HT-29 (cell line): ENCODE data around the gene RPE65. TPM values are rescaled to one million over a fixed set of nuclear protein-coding genes. Genes with fewer than 3 reads are reported as not detected.
"Not testable (repeated sequence)": the region's sequence is repeated elsewhere in the genome, so short reads cannot be mapped to it uniquely, and the experiment has no call there.

Source experiments
- DNase-seq: peaks from one replicate; pipeline ENCODE4 v3.0.0-alpha.2; 2015; ENCODE audit warnings: low spot score
- total RNA-seq: library from RNA; depleted of rRNA; stranded (reverse); fragments of >200 nt; shearing (Covaris generic); gene quantifications from 2 replicates; pipeline ENCODE4 v1.2.3, GENCODE V29; 2014; rRNA removed

The RPE65 gene
- not detected in 2 replicates for total RNA-seq

DNA sequence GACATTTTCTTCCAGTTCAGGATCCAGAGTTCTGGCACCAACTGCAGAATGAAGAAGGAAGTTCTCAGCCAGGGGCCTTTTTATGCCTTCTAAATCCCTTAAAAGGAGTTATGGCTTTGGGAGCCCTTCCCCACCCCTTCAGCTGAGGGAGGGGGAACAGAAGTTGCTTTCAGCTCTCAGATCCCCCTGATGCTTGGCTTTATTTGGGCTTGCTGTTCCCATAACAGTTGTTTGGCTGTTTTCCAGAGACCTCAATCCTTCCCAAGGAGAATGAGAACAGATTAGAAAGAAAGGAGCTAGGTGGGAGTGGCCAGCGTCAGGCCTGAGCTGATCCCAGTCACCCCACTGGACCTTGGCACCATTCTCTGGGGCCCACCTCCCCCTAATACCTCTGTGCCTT is at the start of gene RPE65:
Gene RPE65, minus strand, starts transcription at position 54 of the 400 bp plus-strand sequence. Its CDS starts 49 bp downstream, at position 5.
- DNase-seq = no peak

DNA sequence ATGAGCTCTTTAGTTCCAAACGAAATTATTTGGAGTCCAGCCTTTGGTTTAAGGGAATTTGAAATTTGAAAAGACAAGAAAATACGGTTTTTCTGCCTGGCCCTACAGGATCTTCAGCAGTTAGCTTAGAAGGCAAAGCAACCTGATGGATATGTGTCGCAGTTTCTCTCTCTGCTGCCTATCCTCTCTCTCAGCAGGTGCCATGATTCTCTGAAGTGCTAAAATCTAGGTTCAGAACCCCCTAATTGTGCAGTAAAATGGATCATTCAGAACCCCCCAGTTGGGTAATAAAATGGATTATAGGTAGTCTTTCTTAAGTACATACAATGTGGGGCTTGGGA is 47.6 kb upstream of the RPE65 start:
- DNase-seq = no peak

DNA sequence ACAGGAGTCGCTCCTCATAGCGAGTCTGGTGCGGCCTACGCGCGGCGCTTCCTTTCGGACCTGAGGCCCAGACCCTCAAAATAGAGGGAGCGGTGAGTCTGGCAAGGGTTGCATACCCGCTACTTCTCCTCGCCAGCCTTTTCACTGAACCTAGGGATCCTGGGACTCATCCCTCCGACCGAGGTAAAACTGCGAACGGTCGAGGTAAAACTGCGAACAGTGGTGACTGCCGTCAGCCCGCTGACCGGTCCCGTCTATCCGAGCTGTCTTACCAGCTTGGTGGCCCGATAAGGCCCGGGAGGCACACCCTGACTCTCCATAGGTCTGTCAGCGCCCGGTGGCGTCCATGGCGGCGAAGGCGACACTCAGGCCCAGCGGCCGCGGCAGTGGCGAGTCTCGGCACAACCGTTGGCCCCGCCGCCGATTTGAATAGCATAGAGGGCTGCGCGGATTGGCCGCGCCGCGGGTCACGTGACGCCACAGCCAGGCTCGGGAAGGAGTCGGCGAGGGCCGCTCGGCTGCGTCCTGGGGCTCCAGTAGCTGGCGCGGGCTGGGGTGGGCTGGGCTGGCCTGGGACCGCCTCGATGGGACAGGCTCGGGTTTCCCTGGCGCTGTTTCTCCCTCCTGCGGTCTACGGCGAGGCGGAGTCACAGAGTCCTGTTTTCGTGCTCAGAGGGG is 47.1 kb upstream of the RPE65 start, which contains the start of gene DEPDC1:
Gene DEPDC1, minus strand, starts transcription at position 403 of the 678 bp plus-strand sequence. Its CDS starts 83 bp downstream, at position 320.
- DNase-seq = peak; percentile 95

DNA sequence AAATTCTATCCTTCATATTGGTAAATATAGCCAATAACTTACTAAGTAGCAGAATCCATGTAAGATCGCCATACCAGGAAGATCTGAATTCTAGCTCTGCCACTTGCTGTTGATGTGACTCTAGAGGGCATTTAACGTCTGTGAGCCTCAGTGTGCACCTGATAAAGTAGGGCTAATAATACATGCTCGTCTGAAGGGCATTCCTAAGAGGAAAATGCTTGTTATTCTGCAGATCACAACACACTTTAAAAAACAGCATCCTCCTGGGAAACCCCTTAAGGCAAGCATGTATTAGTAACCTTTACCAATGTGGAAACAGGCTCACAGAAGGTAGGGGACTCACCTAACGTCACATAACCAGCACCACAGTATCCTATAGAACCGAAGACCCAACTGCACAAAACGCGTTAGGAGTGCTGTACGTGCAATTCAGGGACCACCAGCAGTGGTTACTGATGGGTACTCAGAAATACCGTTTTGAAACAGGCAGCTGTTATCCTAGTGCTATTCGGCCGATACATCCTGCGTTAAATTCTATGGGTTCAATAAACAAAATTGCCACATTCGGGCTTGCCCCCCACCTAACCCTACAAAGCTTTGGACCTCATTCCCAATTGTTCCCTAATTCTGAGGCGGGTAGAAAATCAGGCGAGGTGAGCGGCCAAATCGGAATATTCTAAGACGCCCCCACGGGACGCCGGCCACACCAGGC is 46.4 kb upstream of the RPE65 start:
- DNase-seq = peak; percentile 52

DNA sequence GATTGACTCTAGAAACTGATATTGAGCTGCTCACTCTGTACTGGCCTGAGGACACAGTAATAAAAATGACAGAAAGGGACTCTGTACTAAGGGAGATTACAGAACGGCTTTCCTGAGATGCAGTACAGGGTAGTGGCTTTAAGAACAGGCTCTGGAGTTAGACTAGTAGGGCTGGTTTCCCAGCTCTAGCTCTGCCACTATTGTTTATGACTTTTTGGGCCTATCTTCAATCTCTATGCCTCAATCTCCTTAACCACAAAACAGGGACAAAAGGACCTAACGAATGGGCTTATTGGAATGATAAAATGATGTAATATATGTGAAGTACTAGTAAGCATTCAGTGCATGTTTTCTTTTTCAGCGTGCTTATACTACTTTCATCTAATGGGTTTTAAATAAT is 45.8 kb upstream of the RPE65 start:
- peak; percentile 48 for DNase-seq

DNA sequence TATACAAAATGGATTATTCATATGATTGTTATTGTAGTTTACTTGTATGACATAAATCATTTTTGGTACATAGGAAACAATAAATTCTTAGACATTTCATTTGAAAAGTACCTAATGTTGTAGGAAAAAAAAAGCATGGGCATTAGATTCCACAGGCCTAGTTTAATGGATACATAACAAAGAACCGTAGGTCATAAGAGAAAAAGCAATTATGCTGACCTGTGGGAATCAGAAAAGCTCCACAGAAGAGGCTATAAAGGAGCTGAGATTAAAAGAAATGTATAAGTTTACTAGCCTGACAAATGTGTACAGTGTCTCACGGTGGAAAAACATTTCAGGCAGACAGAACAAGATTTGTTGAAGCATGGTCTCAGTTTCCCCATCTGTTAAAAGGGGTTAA is 43.4 kb upstream of the RPE65 start:
- no peak for DNase-seq

DNA sequence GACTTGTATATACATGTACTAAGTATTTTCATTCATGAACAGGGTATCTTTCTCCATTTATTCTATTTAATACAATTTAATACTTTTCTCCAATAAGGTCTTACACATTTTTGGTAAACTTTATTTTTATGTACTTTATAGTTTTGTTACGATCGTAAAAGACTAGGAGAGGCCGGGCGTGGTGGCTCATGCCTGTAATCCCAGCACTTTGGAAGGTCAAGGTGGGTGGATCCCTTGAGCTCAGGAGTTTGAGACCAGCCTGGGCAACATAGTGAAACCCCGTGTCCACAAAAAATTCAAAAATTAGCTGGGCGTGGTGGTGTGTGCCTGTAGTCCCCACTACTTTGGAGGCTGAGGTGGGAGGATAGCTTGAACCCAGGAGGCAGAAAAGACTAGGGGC is 42.5 kb upstream of the RPE65 start:
- DNase-seq = not testable (repeated sequence)

DNA sequence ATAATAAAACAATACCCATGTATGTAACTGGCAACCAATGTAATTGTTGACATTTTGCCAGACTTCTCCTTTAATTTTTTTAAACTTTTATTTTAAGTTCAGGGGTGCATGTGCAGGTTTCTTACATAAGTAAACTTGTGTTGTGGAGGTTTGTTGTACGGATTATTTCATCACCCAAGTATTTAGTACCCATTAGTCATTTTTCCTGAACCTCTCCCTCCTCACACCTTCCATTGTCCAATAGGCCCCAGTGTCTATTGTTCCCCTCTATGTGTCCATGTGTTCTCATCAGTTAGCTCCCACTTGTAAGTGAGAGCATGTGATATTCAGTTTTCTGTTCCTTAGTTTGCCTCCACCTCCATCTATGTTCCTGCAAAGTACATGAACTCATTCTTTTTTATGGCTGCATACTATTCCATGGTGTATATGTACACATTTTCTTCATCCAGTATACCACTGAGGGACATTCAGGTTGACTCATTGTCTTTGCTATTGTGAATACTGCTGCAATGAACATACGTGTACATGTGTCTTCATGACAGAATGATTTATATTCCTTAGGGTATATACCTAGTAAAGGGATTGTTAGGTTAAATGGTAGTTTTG is 40.4 kb upstream of the RPE65 start:
- no peak for DNase-seq

DNA sequence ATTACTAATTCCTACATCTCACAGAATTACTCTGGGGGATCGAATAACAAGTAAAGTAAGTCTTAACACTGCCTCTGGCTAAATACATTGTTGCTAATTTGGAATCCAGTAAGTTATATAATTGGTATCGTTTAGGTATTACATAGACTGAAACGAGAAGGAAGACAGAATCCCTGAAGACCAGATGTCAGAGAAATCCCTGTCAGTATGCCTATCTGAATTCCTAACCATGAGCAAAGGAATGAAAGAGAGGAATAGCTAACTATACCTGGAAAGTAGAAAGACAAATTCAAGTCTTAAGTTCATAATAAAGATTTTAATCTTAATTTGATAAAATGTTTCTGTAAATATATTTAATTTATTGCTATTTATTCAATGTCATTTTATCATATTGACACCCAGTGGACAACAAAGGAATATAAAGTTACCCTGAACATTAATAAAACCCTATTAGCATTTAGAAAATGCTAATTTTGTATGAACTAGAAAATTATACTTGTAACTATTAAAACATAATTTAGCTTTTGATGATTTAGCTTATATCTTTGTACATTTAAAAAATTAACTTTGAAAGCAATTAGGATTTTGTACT is 35.8 kb upstream of the RPE65 start:
- no peak for DNase-seq

DNA sequence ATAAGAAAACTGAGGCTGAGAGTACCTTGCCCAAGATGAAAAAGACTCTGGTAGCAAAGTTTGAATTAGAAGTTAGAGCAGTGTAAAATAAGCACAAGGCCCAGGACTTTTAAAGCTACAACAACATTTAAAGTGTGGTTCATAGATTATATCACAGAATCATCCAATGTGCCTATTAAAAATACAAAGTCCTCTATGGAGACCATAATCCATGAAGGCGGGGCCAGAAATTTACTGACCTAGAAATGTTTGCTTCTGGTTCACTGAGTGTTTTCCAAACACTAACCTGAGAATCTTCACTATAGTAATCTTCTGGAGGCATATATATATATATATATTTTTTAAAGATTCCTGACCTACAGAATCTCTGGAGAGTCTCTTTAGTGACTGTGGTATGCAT is 34.9 kb upstream of the RPE65 start:
- no peak for DNase-seq

DNA sequence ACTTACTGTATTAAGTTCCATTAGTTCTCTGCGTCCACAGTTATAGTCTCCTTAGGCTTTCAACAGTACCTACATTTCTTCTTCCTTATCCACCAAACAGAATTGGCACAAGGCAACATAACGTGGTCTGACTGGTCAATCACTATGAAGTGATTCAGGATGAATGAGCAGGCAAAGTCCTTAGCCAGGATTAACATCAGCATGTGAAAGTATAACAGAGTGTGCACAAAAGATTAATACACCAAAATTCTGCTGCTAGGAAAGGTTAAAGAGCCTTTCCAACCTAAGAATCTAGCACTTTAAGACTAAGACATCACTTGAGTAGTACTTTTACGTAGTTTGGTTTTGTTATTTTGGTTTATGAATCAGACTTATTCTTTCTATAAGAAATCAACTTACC is 31.3 kb upstream of the RPE65 start:
- no peak for DNase-seq

DNA sequence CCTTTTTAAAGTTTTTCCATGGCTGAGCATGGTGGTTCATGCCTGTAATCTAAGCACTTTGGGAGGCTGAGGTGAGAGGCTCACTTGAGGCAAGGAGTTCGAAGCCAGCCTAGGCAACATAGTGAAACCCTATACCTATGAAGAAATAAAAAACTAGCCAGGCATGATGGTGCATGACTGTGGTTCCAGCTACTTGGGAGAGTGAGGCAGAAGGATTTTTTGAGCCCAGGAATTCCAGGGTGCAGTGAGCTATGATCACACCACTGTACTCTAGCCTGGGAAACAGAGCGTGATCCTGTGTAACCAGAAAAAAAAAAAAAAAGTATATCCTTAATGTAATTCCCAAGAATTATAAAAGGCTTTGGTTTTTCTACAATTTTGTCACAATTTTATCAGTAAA is 29.7 kb upstream of the RPE65 start:
- no peak for DNase-seq

DNA sequence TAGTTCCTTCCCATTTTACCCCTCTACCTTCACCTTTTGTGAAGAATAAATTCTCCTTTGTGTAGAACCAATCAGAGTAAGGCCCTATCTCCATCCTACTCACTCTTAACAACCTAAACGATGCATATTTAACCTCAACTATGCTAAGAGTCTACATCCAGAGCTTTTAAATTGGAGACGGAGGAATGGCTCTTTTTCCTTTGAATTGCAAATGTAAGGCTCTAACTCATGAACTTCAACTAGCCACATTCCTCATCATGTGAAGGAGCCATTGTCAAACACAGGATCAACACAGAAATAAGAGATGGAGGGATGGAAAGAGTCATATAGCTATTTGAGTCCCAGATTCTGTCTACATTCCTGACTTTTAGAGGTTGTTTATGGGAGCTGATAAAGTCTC is 28.9 kb upstream of the RPE65 start:
- DNase-seq = no peak

DNA sequence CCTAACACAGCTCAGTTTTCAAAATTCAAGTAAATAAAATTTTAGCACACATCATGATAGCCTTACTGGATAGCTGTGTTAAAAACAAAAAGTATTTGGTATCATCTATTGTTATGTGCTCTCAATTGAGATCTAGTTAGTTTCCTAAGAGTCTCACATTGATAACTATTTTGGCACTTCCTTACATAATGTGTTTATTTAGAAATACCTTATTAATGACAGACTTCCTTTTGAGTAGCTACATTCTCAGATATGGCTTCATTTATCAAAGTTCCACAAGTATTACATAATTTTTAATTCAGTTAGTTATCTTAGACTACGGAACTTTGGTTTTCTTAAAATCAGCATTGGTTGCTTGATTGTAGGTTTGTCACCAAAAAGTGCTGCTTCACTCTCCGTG is 26.9 kb upstream of the RPE65 start:
- not testable (repeated sequence) for DNase-seq

DNA sequence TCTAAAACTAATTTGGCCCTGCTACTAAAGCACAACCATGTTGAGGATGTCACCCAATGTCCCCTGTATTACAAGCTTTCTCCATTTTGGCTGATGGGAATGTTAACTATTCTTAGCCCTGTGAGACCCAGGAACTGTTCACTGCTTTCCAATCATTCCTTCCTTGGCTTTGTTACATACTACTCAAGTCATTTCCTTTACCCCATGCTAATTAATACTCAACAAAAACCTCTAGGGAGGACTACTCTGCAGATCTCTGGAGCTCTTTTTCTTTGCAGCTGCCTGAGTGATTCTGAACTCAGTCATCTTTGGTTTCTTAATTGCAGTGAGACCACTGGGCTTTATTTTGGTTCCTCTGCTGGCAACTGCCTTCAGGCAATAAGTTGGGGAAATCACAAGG is 23.3 kb upstream of the RPE65 start:
- DNase-seq = no peak

DNA sequence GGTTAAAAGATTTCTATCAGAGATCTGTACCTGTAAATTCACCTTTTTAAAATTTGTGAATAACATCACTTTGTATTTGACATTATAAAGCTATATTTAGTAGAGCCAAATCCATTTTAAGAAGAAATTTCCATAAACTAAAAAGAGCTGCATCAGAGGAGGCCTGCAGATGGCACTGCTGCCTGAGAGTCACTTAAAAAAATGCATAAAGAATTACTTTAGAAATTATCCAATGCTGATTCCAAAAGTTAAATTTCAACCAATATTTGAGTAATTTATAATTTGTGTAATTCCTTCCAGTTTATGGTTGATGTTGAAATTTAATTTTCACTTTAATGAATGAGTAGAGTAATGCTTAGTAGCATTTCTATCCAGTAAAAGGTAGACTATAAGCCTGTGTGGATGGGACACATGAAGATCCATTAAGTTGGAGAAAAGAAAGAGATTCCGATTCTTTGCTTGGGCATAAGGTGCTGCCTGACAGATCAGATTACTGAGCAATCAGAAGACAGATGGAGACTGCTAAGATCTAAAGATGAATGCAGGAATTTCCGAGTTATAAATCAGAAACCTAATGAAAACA is 20.7 kb upstream of the RPE65 start:
- peak; percentile 27 for DNase-seq

DNA sequence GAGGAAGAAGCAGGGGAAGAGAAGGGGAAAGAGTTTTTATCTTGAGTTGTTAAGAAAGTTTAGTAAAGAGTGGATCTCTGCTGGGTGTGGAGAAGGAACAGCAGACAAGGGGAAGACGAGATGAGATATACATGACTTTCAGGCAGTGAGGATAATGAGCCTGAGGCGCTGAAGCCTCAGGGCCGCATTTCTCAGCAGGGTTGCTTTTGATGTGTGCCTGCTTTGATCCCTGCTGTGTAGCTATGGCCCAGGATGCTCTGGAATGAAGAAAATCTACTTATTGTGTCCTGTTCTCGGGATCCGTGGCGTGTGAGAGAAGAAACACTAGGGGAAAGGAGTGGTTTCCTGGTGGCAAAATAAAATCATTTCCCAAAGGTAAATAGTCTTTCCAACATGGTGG is 15.1 kb upstream of the RPE65 start:
- DNase-seq = no peak

DNA sequence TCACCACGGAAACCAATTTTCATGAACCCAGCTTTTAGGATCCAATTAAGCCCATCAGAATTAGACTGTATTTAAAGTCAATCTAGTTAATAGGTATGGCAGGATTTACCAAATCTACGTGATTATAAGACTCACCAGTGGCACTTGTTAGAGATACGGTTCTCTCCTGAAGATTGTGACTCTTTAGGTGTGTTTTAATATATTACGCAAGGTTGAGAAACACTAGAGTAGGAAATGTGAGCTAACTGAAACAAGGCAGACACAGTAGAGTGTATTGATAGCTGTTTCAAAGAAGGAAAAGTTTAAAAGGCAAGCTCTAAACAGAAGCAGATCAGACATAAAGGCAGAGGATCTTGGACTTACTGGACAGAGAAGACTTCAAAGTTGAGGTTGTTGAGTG is 11.2 kb upstream of the RPE65 start:
- DNase-seq = no peak

DNA sequence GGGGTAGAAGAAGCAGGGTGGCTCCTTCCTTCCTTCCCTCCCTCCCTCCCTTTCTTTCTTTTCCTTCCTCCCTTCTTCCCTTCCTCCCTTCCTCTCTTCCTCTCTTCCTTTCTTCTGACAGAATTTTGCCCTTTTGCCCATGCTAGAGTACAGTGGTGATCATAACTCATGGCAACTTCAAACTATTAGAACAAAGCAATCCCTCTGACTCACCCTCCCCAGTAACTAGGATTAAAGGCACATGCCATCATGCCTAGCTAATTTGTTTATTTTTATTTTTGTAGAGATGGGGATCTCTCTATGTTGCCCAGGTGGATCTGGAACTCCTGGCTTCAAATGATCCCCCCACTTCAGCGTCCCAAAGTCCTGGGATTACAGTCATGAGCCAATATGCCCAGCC is 10.0 kb upstream of the RPE65 start:
- DNase-seq = no peak

DNA sequence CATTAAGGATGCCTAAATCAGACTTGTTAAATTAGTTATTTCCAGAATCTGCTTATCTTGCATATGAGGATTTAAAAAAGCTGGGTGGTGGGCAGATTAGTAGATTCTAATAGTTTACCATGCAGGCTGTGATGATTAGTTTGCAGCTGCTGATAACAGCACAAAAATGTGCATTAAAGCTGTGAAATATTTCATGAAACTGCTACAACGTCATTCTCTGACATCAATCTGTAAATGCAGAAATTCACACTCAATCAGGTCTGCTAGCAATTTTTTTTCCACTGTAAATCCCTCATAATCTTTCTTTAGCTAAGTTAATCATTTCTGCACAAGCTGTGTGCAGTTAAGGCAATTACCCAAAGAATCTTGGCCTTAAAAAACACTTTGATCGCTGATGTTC is 9.3 kb upstream of the RPE65 start:
- no peak for DNase-seq

DNA sequence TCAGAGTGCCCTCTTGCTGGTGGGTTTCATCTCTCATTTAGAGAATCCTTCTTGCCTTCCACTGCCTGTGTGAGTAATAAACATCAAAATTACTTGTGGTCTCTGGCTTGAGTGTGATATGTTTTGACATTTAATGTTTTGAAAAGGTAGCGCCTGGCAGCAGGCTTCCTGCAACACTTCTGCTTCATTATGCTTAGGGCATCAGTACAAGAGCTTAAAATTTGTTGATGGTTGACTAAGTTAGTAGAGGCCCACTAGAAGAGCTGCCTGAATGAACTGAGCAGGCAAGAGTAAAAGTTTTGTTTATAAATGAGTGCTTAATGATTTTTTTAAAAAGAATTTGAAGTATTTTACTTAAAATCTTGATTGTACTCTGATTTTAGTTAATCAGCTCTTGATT is 6.4 kb upstream of the RPE65 start:
- DNase-seq = no peak

DNA sequence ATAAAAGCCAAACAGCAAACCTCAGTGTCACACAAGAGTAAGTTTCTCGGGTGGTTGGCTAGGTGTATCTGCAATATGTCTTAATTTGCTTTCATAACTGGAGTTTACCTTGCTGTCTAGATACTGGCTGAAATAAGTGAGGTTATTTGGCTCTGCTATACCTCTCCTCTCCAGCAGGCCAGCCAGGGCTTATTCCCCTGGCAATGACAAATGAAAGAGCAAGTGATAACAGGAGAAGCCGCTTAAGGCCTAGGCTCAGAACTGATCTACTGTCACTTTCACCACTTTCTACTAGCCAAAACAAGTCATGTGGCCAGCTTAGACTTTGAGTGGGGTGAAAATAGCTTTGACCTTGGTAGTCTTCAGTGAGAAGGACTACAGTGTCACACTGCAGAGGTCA is 4.8 kb upstream of the RPE65 start:
- no peak for DNase-seq
